ENCODE results near the gene KIF5C.

DNA sequence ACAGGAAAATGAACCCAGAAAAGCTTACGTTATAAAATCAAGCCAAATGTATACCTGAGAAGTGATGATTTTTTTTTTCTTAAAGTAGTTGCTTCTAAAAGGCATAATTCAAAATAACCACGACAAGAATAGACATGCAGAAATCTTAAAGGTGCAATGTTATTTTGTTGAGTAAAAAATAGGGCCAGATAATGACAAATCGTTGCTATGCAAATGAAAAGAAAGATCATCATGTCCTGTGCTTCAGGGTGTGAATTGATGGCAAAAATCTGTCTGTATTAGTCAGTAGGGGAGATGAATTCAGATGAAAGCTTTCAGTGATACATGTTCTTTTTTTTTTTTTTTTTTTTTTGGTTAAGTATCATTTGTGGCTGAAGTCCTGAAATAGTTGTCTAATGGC is 187.5 kb downstream of the KIF5C start:
- TF ChIP-seq POLR2A (IDR thresholded peaks at IDR 0.05) = no peak
- TF ChIP-seq POLR2AphosphoS5 (IDR thresholded peaks at IDR 0.05) = no peak

Data from breast epithelium (tissue), 3 donors.